T-helper 22 cell (primary cell): ENCODE results near the gene SMS.

Experiments
- DNase-seq: peaks from one replicate; pipeline ENCODE4 v3.0.0-alpha.2; 2020; ENCODE audit warnings: low read depth

The SMS gene

GRCh38 chrX:22039541-22039940 lies 99.0 kb downstream of the SMS start:
- no peak for DNase-seq

DNA sequence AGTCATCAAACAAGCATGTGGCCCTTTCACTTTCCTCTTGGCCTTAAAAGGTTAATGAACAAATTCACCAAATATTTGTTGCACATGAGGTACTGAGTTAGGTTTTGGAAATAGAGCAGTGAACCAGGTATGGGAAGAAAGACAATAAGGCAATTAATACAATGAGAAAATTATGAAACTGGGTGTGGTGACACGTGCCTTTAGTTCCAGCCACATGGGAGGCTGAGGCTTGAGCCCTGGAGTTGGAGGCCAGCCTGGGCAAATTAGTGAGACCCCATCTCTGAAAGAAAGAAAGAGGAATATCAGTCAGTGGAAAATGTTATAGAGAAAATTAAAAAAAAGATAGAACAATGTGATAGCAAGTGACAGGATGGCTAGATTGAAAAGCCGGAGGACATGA lies 99.7 kb downstream of the SMS start:
- no peak for DNase-seq

- no peak for DNase-seq
These were observed 101.5 kb downstream of the SMS start for GRCh38 chrX:22041907-22042530.

GRCh38 chrX:22043872-22044271 lies 103.4 kb downstream of the SMS start:
- DNase-seq: no peak
